Cardiac fibroblast (primary cell): ENCODE measurements around the gene STAB1.

Experiments used
- DNase-seq, 2 donors: peaks; one replicate each; pipeline versions ENCODE4 v3.0.0 to v3.0.0-alpha.2; 2010; ENCODE audit warnings: low read depth in 2 of 2
- H3K4me3 ChIP-seq, 2 donors: replicated peaks in 1 of 2; 1 replicate in 1 of 2; 2 replicates in 1 of 2; pipeline ENCODE4 v1.5.1; 2011; ENCODE audit warnings: low read depth in 2 of 2, low read length in 2 of 2, mild to moderate bottlenecking in 2 of 2, moderate library complexity in 1 of 2
- CTCF ChIP-seq: IDR thresholded peaks from one replicate; pipeline ENCODE4 v1.5.1; 2011; ENCODE audit warnings: low read depth, mild to moderate bottlenecking, low read length, inconsistent platforms

STAB1 gene

GRCh38 chr3:52534281-52535183, 39.4 kb downstream of the STAB1 start:
- no peak for TF ChIP-seq CTCF

GRCh38 chr3:52535411-52536111, 40.4 kb downstream of the STAB1 start:
- no peak for DNase-seq
- no peak for TF ChIP-seq CTCF
- no peak overlapping the region for H3K4me3 ChIP-seq

More at GRCh38 chr3:52534281-52535183, 39.4 kb downstream of the STAB1 start:
- H3K4me3 ChIP-seq: peak overlapping the region; percentile 56 to 61
- DNase-seq: peak; percentile 53 to 54

GRCh38 chr3:52536112-52536368, 40.9 kb downstream of the STAB1 start:
- H3K4me3 ChIP-seq: no peak overlapping the region

GRCh38 chr3:52536369-52537164, 41.4 kb downstream of the STAB1 start, which contains the start of gene UQCC5:
Gene UQCC5 (plus strand): TSS chr3:52536605. CDS start chr3:52536756, 151 bp downstream.
- peak within 1 kb of the TSS; percentile 58 to 71 for H3K4me3 ChIP-seq
- TF ChIP-seq CTCF: no peak
- peak; percentile 99 for DNase-seq

More at GRCh38 chr3:52536112-52536368, 40.9 kb downstream of the STAB1 start:
- DNase-seq: no peak
- no peak for TF ChIP-seq CTCF

- no peak for TF ChIP-seq CTCF
- DNase-seq: no peak
- peak overlapping the region; percentile 58 to 71 for H3K4me3 ChIP-seq
Observed at GRCh38 chr3:52537165-52537620, 42.1 kb downstream of the STAB1 start.

GRCh38 chr3:52537726-52538421, 42.7 kb downstream of the STAB1 start:
- TF ChIP-seq CTCF: no peak
- peak overlapping the region; percentile 58 to 71 for H3K4me3 ChIP-seq
- DNase-seq: no peak
